GF-D8 (cell line): ENCODE measurements around the gene SYCE1.

Source experiments
- DNase-seq: peaks from one replicate; lab custom pipeline; 2025; lab: John Stamatoyannopoulos, UW

Gene SYCE1

GRCh38 chr10:133511907-133512528, 53.4 kb downstream of the SYCE1 start:
- no peak for DNase-seq

- DNase-seq: no peak
These were observed 54.0 kb downstream of the SYCE1 start for GRCh38 chr10:133511408-133511807.

GRCh38 chr10:133509700-133510099, 55.7 kb downstream of the SYCE1 start:
- DNase-seq: no peak
